Ovary (tissue), 3 donors: ENCODE measurements around the gene DPP9.

Experiments used
- EP300 ChIP-seq: sonication (generic); formaldehyde crosslinking; IDR thresholded peaks from one replicate; pipeline ENCODE4 v1.6.1; 2017; ENCODE audit warnings: antibody characterized with exemption
- POLR2A ChIP-seq: fragments of 450-650 bp; IDR thresholded peaks from one replicate; pipeline ENCODE4 v1.6.1; 2017; ENCODE audit warnings: antibody characterized with exemption, mild to moderate bottlenecking, moderate library complexity
- TF ChIP-seq, protein P1 (sequence below), 3 donors: fragments of 450-650 bp in 2 of 3; fragments of 200-600 bp in 1 of 3; IDR thresholded peaks; one replicate each; pipeline versions ENCODE4 v1.5.1 to v1.8.0; 2016 to 2022; ENCODE audit warnings: antibody characterized with exemption in 3 of 3, mild to moderate bottlenecking in 1 of 3
- donor health status: DM: no; HTN: no; CAD: no.

DNA sequence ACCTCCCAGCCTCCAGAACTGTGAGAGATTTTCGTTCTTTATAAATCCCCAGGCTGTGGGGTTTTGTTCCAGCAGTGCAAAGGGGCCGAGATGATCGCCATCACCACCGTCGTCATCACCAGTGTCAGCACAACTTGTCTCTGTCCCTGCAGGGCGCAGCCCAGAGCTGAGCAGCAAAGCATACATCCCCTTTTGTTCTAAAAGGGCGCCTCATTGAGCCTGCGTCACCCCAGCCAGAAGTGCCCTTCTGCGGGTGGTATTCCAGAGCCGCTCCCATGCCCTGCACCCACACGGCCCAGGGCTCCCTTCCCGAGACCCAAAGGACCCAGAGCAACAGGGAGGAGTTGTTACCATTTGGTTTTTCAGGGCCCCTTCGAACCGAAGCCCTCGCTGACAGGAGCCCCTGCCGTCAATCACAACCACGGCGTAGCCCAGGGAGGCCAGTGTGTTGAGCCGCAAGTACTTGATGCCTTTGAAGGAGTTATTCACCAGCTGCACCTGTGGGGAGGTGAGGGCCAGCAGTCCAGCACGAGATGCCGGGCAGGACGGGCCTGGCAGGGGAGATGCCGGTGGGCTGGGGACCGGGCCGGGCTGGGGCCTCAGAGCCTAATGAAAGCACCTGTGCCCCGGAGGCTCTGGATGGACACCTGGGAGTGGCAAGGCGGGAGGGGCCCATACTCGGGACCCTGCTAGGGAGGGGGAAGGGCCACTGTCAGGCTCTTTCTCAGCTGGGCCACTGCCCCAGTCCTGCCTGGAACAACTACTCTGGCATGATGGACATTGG, 39.1 kb downstream of the DPP9 start:
- TF ChIP-seq, protein P1, sequence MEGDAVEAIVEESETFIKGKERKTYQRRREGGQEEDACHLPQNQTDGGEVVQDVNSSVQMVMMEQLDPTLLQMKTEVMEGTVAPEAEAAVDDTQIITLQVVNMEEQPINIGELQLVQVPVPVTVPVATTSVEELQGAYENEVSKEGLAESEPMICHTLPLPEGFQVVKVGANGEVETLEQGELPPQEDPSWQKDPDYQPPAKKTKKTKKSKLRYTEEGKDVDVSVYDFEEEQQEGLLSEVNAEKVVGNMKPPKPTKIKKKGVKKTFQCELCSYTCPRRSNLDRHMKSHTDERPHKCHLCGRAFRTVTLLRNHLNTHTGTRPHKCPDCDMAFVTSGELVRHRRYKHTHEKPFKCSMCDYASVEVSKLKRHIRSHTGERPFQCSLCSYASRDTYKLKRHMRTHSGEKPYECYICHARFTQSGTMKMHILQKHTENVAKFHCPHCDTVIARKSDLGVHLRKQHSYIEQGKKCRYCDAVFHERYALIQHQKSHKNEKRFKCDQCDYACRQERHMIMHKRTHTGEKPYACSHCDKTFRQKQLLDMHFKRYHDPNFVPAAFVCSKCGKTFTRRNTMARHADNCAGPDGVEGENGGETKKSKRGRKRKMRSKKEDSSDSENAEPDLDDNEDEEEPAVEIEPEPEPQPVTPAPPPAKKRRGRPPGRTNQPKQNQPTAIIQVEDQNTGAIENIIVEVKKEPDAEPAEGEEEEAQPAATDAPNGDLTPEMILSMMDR (IDR thresholded peaks at IDR 0.05), result no peak
- TF ChIP-seq POLR2A, result no peak
- TF ChIP-seq EP300, result no peak
